WTC11 (cell line): ENCODE data around the gene SLC2A4RG. TPM values are rescaled to one million over a fixed set of nuclear protein-coding genes. Genes with fewer than 3 reads are reported as not detected.

Experiments
- ARID4B ChIP-seq: sonication (generic); formaldehyde crosslinking; IDR thresholded peaks from 2 replicates; pipeline ENCODE4 v1.8.0; 2023; ENCODE audit warnings: missing genetic modification reagents, mild to moderate bottlenecking, borderline replicate concordance
- CBFB ChIP-seq: sonication (generic); formaldehyde crosslinking; IDR thresholded peaks from 2 replicates; pipeline ENCODE4 v1.8.1; 2022; ENCODE audit warnings: mild to moderate bottlenecking, low read depth, missing genetic modification reagents
- CREM ChIP-seq: sonication (generic); formaldehyde crosslinking; IDR thresholded peaks from 2 replicates; pipeline ENCODE4 v1.8.1; 2022; ENCODE audit warnings: mild to moderate bottlenecking, missing genetic modification reagents, moderate library complexity
- E2F4 ChIP-seq: sonication (generic); formaldehyde crosslinking; IDR thresholded peaks from 2 replicates; pipeline ENCODE4 v1.8.1; 2022; ENCODE audit warnings: low read depth, mild to moderate bottlenecking, moderate library complexity, missing genetic modification reagents, borderline replicate concordance
- FOXJ3 ChIP-seq: sonication (generic); formaldehyde crosslinking; IDR thresholded peaks from 2 replicates; pipeline ENCODE4 v1.9.0; 2021; ENCODE audit warnings: missing genetic modification reagents, mild to moderate bottlenecking, borderline replicate concordance
- GRHL2 ChIP-seq: fragments of 250-450 bp; sonication (Bioruptor Pico); IDR thresholded peaks from 2 replicates; pipeline ENCODE4 v1.8.0; 2022; ENCODE audit warnings: mild to moderate bottlenecking, moderate library complexity; ENCODE audit not compliant: insufficient replicate concordance, severe bottlenecking
- HMGA2 ChIP-seq: fragments of 250-450 bp; sonication (Bioruptor Pico); IDR thresholded peaks from 2 replicates; pipeline ENCODE4 v1.4.0; 2021; ENCODE audit warnings: mild to moderate bottlenecking, moderate library complexity
- HMGXB4 ChIP-seq: sonication (generic); formaldehyde crosslinking; IDR thresholded peaks from 2 replicates; pipeline ENCODE4 v1.8.1; 2023; ENCODE audit warnings: mild to moderate bottlenecking, moderate library complexity, missing genetic modification reagents
- JUN ChIP-seq: sonication (generic); formaldehyde crosslinking; IDR thresholded peaks from 2 replicates; pipeline ENCODE4 v1.8.0; 2023; ENCODE audit warnings: mild to moderate bottlenecking, missing genetic modification reagents
- NFYB ChIP-seq: sonication (generic); formaldehyde crosslinking; conservative IDR thresholded peaks from 2 replicates; pipeline ENCODE4 v1.8.0; 2022; ENCODE audit warnings: low read depth, missing genetic modification reagents
- RELA ChIP-seq: sonication (generic); formaldehyde crosslinking; IDR thresholded peaks from 2 replicates; pipeline ENCODE4 v1.8.1; 2022; ENCODE audit warnings: missing genetic modification reagents, mild to moderate bottlenecking, borderline replicate concordance
- RORB ChIP-seq: fragments of 250-450 bp; sonication (Bioruptor Pico); IDR thresholded peaks from 2 replicates; pipeline ENCODE4 v1.9.0; 2021; ENCODE audit warnings: mild to moderate bottlenecking
- SMAD3 ChIP-seq: sonication (generic); formaldehyde crosslinking; IDR thresholded peaks from 2 replicates; pipeline ENCODE4 v1.8.0; 2022; ENCODE audit warnings: missing genetic modification reagents, mild to moderate bottlenecking, borderline replicate concordance
- STAT6 ChIP-seq: sonication (generic); formaldehyde crosslinking; conservative IDR thresholded peaks from 2 replicates; pipeline ENCODE4 v1.8.1; 2023; ENCODE audit warnings: mild to moderate bottlenecking, low read depth, missing genetic modification reagents, moderate library complexity
- TEAD4 ChIP-seq: sonication (generic); formaldehyde crosslinking; IDR thresholded peaks from 2 replicates; pipeline ENCODE4 v1.8.0; 2022; ENCODE audit warnings: mild to moderate bottlenecking, missing genetic modification reagents
- USF2 ChIP-seq: sonication (generic); formaldehyde crosslinking; IDR thresholded peaks from 2 replicates; pipeline ENCODE4 v1.8.1; 2023; ENCODE audit warnings: mild to moderate bottlenecking, missing genetic modification reagents, moderate library complexity
- ZMAT4 ChIP-seq: fragments of 250-450 bp; sonication (Bioruptor Pico); IDR thresholded peaks from 2 replicates; pipeline ENCODE4 v1.9.0; 2021; ENCODE audit warnings: mild to moderate bottlenecking
- ZNF416 ChIP-seq: fragments of 250-450 bp; sonication (Bioruptor Pico); IDR thresholded peaks from 2 replicates; pipeline ENCODE4 v1.9.0; 2021; ENCODE audit warnings: mild to moderate bottlenecking, inconsistent platforms
- ZNF512 ChIP-seq: sonication (generic); formaldehyde crosslinking; IDR thresholded peaks from 2 replicates; pipeline ENCODE4 v1.8.1; 2022; ENCODE audit warnings: missing genetic modification reagents, borderline replicate concordance
- ZNF532 ChIP-seq: fragments of 250-450 bp; sonication (Bioruptor Pico); IDR thresholded peaks from 2 replicates; pipeline ENCODE4 v1.9.0; 2021; ENCODE audit warnings: mild to moderate bottlenecking, borderline replicate concordance
- ZNF671 ChIP-seq: fragments of 250-450 bp; sonication (Bioruptor Pico); IDR thresholded peaks from 2 replicates; pipeline ENCODE4 v1.8.0; 2021; ENCODE audit warnings: mild to moderate bottlenecking
- total RNA-seq: library from RNA; stranded (reverse); gene quantifications from 3 replicates; pipeline ENCODE4 v1.2.3, GENCODE V29; 2021

SLC2A4RG gene
- total RNA-seq, 1 experiment from 2014 or later = 43.3 TPM

GRCh38 chr20:63740627-63741353 is 1.2 kb downstream of the SLC2A4RG start (continued):
- TF ChIP-seq ZNF512 (CRISPR knock-in tag) (no peak), JUN (no peak), ZNF416 (CRISPR knock-in tag) (no peak), CBFB (CRISPR knock-in tag) (no peak), RORB (CRISPR knock-in tag) (no peak), E2F4 (CRISPR knock-in tag) (no peak), GRHL2 (CRISPR knock-in tag) (no peak), ARID4B (CRISPR knock-in tag) (no peak), CREM (CRISPR knock-in tag) (no peak), ZMAT4 (no peak), USF2 (CRISPR knock-in tag) (no peak; the same call in 1 of the 2 replicates), STAT6 (no peak), HMGXB4 (peak; percentile 85), ZNF671 (CRISPR knock-in tag) (no peak), NFYB (CRISPR knock-in tag) (no peak), ZNF532 (no peak), HMGA2 (no peak), TEAD4 (no peak), SMAD3 (no peak), RELA (no peak), FOXJ3 (CRISPR knock-in tag) (no peak)
